Skeletal muscle satellite cell (primary cell): ENCODE data around the gene TMEM170B.

Experiments used
- H3K27me3 ChIP-seq: 2 replicates; pipeline ENCODE4 v1.7.0; 2013; ENCODE audit warnings: low read length; ENCODE audit not compliant: control insufficient read depth, insufficient read depth
- H3K36me3 ChIP-seq: 2 replicates; pipeline ENCODE4 v1.7.0; 2013; ENCODE audit warnings: mild to moderate bottlenecking, control low read depth, low read length; ENCODE audit not compliant: insufficient read depth
- H3K4me1 ChIP-seq: 2 replicates; pipeline ENCODE4 v1.7.0; 2013; ENCODE audit warnings: low read length; ENCODE audit not compliant: control insufficient read depth, insufficient read depth
- H3K4me2 ChIP-seq: 2 replicates; pipeline ENCODE4 v1.7.0; 2013; ENCODE audit warnings: mild to moderate bottlenecking, low read length
- H3K4me3 ChIP-seq: 2 replicates; pipeline ENCODE4 v1.7.0; 2013; ENCODE audit warnings: low read length
- H3K9ac ChIP-seq: 2 replicates; pipeline ENCODE4 v1.7.0; 2013; ENCODE audit warnings: mild to moderate bottlenecking, low read depth, low read length, moderate library complexity
- H3K9me3 ChIP-seq: replicated peaks from 2 replicates; pipeline ENCODE4 v1.7.0; 2013; ENCODE audit warnings: mild to moderate bottlenecking, control low read depth, low read length

Gene TMEM170B

GRCh38 chr6:11607383-11607782, 69.8 kb downstream of the TMEM170B start:
- Histone ChIP-seq H3K36me3 (no peaks in the 10 kb centered on the region), H3K9ac (peak overlapping the region; percentile 87), H3K4me2 (no peak overlapping the region), H3K4me3 (no peak overlapping the region), H3K9me3 (no peaks in the 10 kb centered on the region), H3K4me1 (peaks cover 58% of the 10 kb centered on the region), H3K27me3 (no peaks in the 10 kb centered on the region)

DNA sequence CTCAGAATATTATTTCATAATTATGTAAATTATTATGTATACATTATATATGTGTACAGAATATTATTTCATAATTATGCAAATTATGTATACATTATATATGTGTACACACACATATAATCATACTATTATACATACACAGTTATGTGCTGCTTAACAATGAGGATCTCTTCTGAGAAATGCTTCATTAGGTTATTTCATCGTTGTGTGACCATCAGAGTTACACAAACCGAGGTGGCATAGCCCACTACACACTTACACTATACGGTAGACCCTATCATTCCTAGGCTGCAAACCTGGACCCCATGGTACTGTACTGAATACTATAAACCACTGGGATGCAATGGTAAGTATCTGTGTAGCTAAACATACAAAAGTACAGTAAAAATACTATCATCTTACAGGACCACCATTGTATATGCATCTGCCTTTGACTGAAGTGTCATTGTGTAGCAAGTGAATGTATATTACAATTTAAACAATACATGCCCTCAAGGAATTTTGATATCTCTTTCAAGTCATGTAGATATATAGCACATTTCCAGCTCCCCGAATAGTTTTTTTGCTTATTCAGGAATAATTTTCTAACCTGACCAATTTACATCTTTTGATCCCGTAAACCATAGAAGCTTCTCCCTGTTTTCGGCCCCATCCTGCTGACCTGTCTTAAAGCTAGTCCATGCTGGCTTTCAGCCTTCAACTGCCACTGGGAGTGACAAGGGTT, 71.2 kb downstream of the TMEM170B start:
- Histone ChIP-seq H3K4me1 (peaks cover 71% of the 10 kb centered on the region), H3K9me3 (no peaks in the 10 kb centered on the region), H3K27me3 (no peaks in the 10 kb centered on the region), H3K4me3 (peak overlapping the region; percentile 1), H3K9ac (peak overlapping the region; percentile 87), H3K36me3 (no peaks in the 10 kb centered on the region), H3K4me2 (peak overlapping the region; percentile 39)

DNA sequence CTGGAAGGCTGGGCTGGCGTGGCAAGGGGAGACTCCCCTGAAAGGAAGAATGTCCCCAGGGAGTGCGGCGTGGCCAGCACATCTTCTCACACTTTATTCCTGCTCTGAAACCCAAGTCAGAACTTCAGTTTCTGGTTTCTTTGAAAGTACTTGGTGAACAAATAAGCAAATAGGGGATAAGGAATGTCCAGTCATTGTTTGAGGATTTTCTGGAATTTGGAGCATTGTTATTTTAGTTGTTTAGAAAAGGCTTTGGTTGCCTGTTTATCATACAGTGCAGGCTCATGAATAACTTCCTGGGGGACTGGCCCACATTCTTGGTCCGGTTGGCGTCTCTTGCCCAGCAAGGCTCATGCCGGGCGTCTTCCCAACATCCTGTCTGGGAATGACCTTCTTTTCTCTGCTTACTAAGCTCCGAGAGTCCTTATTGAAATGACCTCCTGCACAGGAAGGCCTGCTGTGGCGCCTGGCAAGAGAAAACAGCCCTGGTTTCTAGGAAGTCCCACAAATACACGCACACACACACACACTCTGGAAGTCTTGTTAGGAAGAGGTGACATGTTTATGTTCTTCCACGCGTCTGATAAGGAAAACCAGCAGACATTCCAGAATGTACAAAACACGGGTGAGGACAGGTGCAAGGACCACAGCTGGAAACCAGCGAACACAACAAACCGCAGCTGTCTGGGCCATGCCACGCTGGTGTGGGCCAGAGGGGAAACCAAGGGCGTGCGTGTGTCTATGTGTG, 71.9 kb downstream of the TMEM170B start:
- Histone ChIP-seq H3K4me1 (peaks cover 78% of the 10 kb centered on the region), H3K27me3 (no peaks in the 10 kb centered on the region), H3K9ac (peak overlapping the region; percentile 87), H3K36me3 (no peaks in the 10 kb centered on the region), H3K4me2 (peak overlapping the region; percentile 39), H3K4me3 (no peak overlapping the region), H3K9me3 (no peaks in the 10 kb centered on the region)

DNA sequence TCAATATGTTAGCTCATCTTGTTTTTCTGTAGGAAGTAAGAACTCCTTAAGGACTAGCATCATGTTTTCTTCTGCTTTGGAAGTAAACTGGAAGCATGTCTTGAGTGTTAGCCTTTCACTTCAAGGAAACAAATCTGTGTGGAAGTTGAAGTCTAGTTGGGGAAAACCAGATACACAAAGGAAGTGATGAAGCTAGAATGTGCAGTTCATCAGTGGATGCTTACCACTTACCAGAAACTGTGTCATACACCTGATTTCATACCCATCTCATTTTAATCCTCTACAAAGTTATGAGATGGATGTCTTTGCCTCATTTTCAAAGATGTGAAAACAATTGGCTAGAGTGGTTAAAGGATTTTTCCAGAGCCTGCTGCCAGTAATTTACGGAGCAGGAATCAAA, 75.8 kb downstream of the TMEM170B start:
- H3K4me1 ChIP-seq, result peaks cover 65% of the 10 kb centered on the region
- H3K9ac ChIP-seq, result peak overlapping the region; percentile 92
- no peaks in the 10 kb centered on the region for H3K36me3 ChIP-seq
- peak overlapping the region; percentile 33 for H3K4me2 ChIP-seq
- H3K4me3 ChIP-seq, result no peak overlapping the region
- H3K9me3 ChIP-seq, result no peaks in the 10 kb centered on the region
- H3K27me3 ChIP-seq, result no peaks in the 10 kb centered on the region

- peaks cover 60% of the 10 kb centered on the region for H3K4me1 ChIP-seq
- H3K4me3 ChIP-seq, result no peak overlapping the region
- no peaks in the 10 kb centered on the region for H3K36me3 ChIP-seq
- no peaks in the 10 kb centered on the region for H3K9me3 ChIP-seq
- H3K27me3 ChIP-seq, result no peaks in the 10 kb centered on the region
- H3K4me2 ChIP-seq, result peak overlapping the region; percentile 38
- peak overlapping the region; percentile 92 for H3K9ac ChIP-seq
Observed at GRCh38 chr6:11613858-11614257, 76.3 kb downstream of the TMEM170B start.

- Histone ChIP-seq H3K4me3 (no peak overlapping the region), H3K36me3 (no peaks in the 10 kb centered on the region), H3K4me1 (peaks cover 54% of the 10 kb centered on the region), H3K9ac (peak overlapping the region; percentile 92), H3K27me3 (no peaks in the 10 kb centered on the region), H3K9me3 (no peaks in the 10 kb centered on the region), H3K4me2 (peak overlapping the region; percentile 50)
Observed at GRCh38 chr6:11614534-11615213, 77.1 kb downstream of the TMEM170B start.

DNA sequence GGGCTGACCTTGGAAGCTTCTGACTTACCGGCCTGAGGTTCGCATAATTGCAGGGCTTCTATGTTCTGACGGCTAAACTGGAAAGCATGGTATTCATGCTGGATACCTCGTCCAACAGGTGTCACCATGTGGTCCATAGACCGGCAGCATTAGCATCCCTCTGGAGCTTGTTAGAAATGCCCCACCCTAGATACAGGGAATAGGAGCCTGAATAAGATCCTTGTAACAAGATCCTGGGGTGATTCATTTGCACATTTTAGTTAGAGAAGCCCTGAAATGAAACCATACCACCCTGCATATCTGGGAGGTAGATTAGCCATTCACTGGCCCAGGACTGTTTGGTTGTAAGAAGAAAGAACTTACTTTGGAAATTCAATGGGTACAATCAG, 77.7 kb downstream of the TMEM170B start:
- Histone ChIP-seq H3K36me3 (no peaks in the 10 kb centered on the region), H3K9ac (peak overlapping the region; percentile 92), H3K4me1 (peaks cover 49% of the 10 kb centered on the region), H3K4me3 (peak overlapping the region; percentile 21), H3K27me3 (no peaks in the 10 kb centered on the region), H3K9me3 (no peaks in the 10 kb centered on the region), H3K4me2 (peak overlapping the region; percentile 50)

GRCh38 chr6:11616200-11616611, 78.7 kb downstream of the TMEM170B start:
- Histone ChIP-seq H3K27me3 (no peaks in the 10 kb centered on the region), H3K4me2 (peak overlapping the region; percentile 34), H3K4me1 (peaks cover 41% of the 10 kb centered on the region), H3K9ac (peak overlapping the region; percentile 92), H3K36me3 (no peaks in the 10 kb centered on the region), H3K9me3 (no peaks in the 10 kb centered on the region), H3K4me3 (no peak overlapping the region)

DNA sequence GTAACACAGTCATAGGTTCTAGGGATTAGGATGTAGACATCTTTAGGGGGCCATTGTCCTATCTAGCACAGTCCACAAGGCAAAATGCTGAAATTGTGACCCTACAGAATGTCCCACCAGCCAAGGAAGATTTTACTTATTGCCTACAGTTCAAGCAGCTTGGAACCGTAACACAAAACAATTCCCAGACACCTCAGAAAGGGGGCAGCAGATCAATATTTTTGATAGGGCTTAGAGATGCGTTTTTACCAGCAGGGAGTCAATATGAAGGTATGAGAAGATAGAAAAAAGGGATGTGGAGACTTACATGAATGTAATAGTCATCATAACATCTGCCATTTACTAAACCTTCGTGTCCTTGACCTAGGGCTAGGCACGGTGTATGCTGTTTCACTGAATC, 81.0 kb downstream of the TMEM170B start:
- Histone ChIP-seq H3K9me3 (no peaks in the 10 kb centered on the region), H3K27me3 (no peaks in the 10 kb centered on the region), H3K4me1 (peaks cover 30% of the 10 kb centered on the region), H3K9ac (peak overlapping the region; percentile 47), H3K4me3 (no peak overlapping the region), H3K4me2 (no peak overlapping the region), H3K36me3 (peaks cover 4% of the 10 kb centered on the region)

- Histone ChIP-seq H3K9me3 (peaks cover 3% of the 10 kb centered on the region), H3K4me1 (peaks cover 4% of the 10 kb centered on the region), H3K4me3 (no peak overlapping the region), H3K4me2 (no peak overlapping the region), H3K36me3 (peaks cover 4% of the 10 kb centered on the region), H3K27me3 (no peaks in the 10 kb centered on the region), H3K9ac (no peak overlapping the region)
Observed at GRCh38 chr6:11621119-11621518, 83.6 kb downstream of the TMEM170B start.

DNA sequence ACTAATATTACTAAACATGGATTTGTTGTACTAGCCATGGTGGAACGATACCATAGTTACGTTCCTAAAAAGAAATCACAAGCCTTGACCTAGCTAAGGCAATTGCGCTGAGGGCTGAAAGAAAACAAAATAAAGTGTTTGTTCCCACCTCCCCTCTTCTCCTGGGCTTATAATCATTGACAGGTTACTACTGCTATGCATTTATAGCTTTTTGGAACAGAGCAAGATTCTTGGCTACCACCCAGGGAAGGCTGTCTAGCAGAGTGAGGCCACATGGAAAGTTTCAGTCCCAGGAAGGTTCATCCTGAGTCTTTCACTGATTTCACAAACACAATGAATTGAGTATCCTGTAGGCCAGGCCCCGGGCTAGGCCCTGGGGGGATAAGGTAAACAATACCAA, 84.6 kb downstream of the TMEM170B start:
- peaks cover 3% of the 10 kb centered on the region for H3K9me3 ChIP-seq
- H3K4me2 ChIP-seq, result no peak overlapping the region
- no peaks in the 10 kb centered on the region for H3K4me1 ChIP-seq
- H3K4me3 ChIP-seq, result no peak overlapping the region
- H3K27me3 ChIP-seq, result no peaks in the 10 kb centered on the region
- H3K9ac ChIP-seq, result no peak overlapping the region
- H3K36me3 ChIP-seq, result peaks cover 4% of the 10 kb centered on the region
